ENCODE data around the gene ZNF444.

ZNF444 gene

DNA sequence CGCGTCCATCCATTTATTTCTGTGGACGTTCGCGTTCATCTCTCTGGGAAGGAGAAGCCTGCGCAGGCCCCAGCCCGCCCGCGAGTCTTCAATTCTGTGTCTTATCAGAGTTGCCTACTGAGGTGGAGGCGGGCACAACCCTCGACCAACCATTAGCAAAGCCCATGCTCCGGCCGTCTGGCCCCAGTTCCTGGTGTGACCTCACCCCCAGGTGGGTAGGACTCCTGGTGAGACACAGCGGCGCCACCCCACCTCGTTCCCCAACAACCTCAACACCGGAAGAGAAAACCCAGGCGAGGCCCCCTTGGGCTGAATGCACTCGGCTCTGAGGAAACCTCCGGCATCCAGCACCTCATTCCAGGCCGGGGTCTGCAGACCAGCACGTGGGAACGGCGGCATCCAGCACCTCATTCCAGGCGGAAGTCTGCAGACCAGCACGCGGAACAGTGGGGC, 34.7 kb upstream of the ZNF444 start:
- in situ Hi-C loops (cut with MboI; ENCODE audit: low sequenced_read_pairs) = no loop called here

DNA sequence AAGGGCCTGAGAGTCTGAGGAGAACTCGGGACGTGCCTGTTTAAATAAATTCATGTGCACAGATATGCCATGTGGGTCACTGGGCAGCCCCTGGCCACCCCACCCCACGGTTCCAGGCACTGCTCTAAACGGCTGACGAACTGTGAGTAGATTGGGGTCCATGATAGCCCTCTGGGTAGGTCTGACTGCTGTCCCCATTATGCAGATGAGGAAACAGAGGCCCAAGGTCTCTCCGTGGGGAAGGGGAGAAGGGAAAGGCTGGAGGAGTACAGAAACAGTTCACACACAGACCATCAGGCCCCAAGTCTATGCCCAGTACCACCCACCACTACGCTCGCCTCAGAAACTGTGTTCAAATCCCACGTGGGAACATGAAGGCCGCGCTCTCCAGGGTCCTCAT, 34.1 kb upstream of the ZNF444 start:
- in situ Hi-C loops (cut with MboI; ENCODE audit: low sequenced_read_pairs) = no loop called here

DNA sequence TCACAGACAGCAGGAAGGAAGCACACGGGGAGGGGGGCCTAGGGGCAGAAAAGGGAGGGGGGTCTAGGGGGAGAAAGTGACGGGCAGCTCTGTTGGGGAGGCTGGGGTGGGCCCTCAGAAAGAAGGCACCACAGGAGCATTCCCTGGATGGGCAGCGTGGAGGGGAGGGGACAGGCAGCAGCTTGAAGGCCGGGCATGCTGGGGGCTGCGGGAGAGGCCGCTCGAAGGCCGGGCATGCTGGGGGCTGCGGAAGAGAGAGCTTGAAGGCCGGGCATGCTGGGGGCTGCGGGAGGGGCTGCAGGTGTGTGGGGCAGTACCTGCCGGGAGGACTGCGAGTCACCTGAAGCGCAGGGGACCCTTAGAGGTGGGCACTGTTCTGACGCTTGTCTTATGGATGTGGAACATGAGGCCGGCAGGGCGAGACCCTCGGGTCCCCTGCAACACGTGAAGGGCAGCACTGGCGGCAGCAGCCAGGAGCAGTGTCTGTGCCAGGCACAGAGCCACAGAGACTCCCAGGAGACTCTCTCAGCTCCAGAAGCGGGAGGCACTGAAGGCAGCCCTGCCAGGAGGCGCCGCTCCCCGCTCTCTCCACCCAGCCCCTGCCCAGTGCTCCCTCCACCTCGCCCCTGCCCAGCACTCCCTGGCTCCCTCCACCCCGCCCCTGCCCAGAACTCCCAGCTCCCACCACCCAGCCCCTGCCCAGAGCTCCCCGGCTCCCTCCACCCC, 33.3 kb upstream of the ZNF444 start:
- in situ Hi-C loops (cut with MboI; ENCODE audit: low sequenced_read_pairs) = no loop called here

DNA sequence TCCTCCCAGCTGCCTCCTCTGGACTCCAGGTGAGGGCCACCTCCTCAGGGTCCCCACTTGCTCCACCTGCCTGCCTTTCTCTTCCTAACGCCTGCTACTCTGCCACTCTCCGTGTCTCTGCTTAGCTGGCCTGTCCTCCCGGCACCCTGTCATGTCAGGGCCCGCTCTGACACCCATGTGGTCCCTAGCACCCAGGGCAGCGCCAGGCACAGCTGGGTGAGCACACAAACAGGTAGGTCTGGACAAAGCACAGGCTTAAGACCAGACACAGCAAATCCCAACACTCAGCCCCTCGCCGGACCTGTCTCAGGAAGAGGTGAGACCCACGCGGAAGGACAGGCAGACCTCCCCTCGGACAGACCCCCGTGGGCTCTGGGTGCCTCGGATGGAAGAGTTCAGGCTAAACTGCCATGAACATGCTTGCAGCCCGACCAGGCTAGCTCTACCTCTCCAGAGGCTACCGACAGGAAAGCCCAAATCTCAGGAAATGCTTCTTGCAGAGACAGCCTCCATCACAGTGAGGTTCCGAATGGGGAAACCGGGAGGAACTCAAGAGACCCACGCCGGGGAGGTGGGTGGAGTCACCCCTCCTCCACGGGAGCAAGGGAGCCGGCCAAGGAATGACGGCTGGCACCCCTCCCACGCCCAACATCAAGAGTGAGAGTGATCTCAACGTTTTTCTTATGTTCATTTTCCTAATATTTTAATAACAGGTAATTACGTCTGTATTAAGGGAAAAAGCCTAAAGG, 32.5 kb upstream of the ZNF444 start:
- in situ Hi-C loops (cut with MboI; ENCODE audit: low sequenced_read_pairs) = no loop called here

DNA sequence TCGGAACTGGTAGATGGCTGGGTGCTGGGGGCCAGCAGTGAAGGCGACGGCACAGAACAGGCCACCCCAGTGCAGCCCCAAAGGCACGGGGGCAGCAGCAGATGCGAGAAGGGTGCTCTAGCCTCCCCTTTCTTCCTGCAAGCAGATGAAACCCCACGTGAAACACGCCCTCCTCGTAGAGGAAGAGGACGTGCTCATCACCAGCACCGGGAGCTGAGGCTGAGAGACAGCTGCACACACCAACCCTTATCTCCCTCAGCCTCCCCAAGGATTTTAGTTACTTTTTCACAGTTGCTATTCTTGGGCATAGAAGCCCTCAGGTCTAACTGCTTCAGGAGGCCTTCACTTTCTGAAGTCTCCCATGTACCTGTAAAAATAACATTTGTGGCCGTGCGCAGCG, 31.9 kb upstream of the ZNF444 start:
- in situ Hi-C loops (cut with MboI; ENCODE audit: low sequenced_read_pairs) = no loop called here

DNA sequence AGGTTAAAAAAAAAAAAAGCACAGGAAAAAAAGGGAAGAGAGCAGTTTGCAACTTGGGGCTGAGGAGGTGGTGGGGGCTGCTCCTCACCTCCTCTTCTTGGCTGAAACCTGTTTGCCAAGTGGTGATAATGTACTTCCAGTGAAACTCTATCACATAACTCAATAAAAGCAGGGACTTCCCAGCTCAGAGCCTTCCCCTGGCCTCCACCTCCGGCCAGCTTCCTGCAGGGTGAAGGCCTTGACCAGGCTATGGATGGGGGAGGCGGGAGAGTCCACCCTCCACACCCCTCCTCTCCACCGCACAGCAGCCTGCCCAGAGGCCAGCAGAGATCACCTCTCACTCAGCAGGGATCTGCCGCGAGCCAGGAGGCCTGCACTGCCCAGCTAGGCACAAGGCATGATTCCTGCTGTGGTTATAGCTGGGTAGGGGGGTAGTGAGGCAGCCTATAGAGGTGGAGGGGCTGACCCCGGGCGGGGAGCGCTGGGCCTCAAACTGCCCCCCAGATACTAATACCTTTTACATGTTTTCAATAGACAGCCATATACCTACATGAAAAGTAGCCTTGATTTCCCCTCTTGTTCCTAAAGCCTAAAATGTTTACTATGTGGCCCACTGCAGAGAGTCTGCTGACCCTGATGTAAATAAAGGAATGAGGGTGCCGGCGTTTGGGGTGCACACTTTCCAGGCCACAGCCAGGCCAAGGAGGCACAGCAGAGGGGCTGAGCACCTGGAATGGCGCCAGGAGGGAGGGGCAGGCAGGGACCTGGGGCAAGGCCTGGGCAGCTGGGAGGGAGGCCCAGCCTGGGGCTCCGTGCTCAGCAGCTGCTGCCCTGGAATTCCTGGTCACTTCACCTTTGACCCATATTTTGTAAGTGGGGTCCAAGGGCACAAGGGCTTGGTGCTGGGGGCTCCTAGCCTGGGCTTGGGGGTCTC, 30.3 kb upstream of the ZNF444 start:
- in situ Hi-C loops (cut with MboI; ENCODE audit: low sequenced_read_pairs) = no loop called here

DNA sequence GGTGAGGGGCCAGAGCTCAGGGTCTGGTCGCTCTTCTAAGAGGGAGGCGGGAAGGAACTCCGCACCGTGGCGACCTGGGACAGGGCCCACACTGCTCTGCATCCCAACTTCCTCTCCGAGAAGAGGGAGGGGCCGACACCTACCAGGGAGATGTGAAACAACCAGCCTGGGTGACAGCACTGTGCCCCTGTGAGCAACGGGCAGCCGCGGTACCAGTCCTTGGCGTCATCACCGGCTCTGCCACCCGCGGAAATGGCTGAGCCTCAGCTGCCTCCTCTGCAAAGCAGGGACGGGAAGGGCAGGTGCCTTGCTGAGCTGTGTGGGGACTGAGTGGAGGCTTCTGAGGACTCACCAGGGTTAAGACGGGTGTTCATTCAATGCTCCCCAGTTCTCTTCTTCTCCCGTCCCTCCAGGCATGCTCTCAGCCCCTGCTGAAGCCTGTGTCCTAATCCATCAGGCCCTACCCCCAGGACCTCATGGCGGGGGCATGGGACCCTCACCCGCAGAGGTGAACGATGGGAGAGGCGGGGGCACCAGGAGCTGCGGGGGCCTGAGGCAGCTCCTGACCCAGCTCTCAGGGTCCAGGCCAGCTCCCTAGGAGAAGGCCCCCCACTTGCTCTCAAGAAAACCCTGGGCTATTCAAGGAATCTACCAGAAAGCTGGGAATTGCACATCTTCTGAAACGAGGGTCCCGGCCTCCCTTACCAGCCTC, 29.3 kb upstream of the ZNF444 start:
- in situ Hi-C loops (cut with MboI; ENCODE audit: low sequenced_read_pairs) = no loop called here

DNA sequence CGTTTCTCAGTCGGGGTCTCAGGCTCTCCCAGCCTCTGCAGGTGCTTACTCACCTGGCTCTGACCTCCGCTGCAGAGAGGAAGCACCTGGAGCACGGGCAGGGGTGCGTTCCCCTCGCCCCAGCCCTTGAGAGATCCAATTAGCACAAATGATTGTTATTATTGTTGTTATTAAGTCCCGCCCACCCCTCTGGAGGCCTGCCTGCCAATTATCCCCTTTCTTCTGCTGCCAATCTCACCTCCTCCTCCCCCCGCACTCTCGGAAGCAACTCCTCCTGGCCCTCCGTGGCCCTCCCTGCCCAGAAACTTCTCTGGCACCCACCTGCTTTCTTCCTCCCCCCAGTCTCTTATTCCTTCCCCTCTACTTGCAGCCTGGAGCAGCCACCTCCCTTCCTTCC, 28.8 kb upstream of the ZNF444 start:
- in situ Hi-C loops (cut with MboI; ENCODE audit: low sequenced_read_pairs) = no loop called here

DNA sequence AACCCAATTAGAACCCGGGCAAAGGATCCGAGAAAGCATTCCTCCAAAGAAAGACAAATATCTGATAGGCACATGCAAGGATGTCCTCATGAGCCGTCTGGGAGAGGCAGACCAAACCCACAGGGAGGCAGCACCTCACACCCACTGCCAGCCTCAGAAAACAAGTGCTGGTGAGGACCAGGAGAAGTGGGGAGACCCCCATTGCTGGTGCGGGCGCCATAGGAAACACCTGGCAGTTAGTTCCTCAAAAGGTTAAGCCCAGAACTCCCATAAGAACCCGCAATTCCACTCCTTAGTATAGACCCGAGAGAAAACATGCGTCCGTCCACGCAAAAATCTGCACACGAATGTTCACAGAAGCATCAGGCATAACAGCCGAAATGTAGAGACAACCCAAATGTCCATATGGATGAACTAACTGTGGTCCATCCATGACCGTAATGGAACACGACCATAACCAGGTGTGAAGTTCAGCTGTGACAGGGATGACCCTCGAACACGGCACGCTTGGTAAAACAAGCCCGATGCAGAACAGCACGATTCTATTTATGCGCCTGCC, 27.9 kb upstream of the ZNF444 start:
- in situ Hi-C loops (cut with MboI; ENCODE audit: low sequenced_read_pairs) = no loop called here

DNA sequence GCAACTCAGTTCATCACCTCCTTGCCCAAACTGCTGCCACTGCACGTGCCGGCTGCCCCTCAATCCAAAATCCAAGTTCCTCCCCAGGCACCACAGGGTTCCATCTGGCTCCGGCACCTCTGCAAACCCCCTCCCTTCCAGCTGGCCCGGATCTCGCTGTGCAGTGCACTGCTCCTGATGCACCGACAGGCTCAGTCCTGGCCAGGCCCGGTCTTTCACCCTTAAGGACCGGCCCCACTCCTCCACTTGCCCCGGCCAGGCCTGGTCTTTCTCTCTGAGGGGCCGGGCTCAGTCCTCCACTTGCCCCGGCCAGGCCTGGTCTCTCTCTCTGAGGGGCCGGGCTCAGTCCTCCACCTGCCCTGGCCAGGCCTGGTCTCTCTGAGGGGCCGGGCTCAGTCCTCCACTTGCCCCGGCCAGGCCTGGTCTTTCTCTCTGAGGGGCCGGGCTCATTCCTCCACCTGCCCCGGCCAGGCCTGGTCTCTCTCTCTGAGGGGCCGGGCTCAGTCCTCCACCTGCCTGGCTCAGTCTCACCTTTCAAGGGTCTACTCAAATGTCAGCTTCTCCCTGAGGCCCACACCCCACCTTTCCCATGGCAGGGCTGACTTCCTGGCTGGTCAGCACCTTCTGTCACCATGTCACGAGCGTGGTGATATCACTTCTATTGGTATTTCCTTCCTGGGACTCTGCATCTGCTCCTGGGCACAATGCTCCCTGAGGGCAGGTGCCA, 26.9 kb upstream of the ZNF444 start:
- in situ Hi-C loops (cut with MboI; ENCODE audit: low sequenced_read_pairs) = no loop called here

DNA sequence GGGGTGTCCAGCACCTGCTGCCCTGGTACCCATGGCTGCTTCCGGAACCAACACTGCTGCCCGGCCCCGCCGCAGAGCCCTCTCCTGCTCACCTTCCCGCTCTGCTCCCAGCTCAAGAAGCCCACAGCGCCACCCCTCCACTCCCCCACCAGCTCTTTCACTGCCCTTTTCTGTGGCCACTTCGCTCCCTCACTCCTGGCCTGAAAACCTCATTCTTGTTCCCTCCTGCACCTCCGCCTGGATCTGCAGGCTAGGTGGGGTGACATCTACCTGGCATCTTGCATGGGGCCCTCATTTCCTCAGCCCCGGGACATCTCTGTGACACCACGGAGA, 26.3 kb upstream of the ZNF444 start:
- in situ Hi-C loops (cut with MboI; ENCODE audit: low sequenced_read_pairs) = no loop called here

DNA sequence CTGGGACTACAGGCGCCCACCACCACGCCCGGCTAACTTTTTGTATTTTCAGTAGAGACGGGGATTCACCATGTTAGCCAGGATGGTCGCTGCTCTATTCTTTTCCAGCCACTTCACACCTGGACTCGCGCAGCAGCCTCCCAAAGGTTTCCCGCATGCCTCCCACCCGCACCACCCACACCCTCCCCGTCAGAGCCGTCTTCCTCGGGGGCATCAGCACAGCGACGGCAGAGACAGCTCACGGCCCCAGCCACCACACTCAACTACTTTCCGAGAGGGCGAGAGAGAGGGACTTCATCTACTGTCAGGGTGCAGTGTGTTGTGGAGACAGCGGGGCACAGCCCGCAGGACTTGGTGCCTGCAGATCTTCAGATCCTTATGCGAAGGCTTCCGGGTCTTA, 25.6 kb upstream of the ZNF444 start:
- in situ Hi-C loops (cut with MboI; ENCODE audit: low sequenced_read_pairs) = no loop called here

DNA sequence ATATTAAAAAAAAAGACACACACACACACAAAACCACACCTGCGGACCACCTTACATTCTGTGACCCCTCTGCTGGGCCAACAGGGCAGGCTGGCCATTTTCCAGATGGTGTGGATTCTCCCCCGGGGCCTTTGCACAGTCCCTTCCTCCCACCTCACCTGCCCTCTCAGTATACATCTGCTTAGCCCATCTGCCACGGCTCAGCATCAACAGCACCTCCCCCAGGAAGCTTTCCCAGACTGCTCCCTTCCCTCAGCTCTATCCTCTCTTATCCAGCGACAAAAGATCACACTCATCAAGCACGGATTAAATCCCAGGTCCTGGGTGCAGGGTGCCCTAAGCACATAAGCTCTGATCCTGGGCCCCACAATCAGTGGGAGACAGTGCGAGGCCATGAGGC, 24.5 kb upstream of the ZNF444 start:
- in situ Hi-C loops (cut with MboI; ENCODE audit: low sequenced_read_pairs) = no loop called here

DNA sequence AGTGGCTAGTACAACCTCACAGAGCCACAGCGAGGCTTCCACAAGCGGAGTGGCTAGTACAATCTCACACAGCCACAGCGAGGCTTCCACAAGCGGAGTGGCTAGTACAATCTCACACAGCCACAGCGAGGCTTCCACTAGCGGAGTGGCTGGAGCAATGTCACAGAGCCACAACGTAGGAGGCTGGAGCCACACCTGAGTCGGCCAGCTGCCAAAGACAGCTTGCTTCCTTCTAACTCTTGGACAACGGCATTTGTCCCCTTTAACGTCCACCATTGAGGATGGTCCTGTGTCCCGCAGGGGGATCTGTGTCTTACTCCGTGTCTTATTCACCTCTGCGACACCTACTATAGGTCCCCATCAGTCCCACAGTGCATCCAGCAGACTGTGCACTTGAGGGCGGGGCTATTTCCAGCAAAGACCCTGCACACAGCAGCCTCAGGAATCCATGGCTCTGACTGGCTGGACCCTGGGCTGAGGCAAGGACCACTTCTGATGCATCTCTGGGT, 23.7 kb upstream of the ZNF444 start:
- in situ Hi-C loops (cut with MboI; ENCODE audit: low sequenced_read_pairs) = no loop called here

DNA sequence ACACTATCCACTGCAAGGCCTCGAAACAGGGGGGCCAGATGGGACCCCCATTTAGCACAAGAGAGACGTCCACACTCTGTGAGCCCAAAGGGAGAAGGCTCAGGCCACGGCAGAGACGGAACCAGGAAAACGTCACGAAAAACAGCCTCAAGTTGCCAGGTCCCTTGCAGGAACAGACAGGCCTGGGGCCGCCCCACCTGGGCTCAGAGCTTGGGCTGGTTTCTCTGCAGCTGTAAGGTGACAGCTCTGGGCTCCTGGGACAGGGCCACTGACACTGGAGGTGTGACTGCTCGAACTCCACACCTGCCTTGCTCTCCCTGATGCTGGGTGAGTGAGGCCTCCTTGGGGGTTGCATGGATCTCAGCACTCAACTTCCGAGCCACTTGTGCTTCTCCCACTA, 23.2 kb upstream of the ZNF444 start:
- in situ Hi-C loops (cut with MboI; ENCODE audit: low sequenced_read_pairs) = no loop called here

DNA sequence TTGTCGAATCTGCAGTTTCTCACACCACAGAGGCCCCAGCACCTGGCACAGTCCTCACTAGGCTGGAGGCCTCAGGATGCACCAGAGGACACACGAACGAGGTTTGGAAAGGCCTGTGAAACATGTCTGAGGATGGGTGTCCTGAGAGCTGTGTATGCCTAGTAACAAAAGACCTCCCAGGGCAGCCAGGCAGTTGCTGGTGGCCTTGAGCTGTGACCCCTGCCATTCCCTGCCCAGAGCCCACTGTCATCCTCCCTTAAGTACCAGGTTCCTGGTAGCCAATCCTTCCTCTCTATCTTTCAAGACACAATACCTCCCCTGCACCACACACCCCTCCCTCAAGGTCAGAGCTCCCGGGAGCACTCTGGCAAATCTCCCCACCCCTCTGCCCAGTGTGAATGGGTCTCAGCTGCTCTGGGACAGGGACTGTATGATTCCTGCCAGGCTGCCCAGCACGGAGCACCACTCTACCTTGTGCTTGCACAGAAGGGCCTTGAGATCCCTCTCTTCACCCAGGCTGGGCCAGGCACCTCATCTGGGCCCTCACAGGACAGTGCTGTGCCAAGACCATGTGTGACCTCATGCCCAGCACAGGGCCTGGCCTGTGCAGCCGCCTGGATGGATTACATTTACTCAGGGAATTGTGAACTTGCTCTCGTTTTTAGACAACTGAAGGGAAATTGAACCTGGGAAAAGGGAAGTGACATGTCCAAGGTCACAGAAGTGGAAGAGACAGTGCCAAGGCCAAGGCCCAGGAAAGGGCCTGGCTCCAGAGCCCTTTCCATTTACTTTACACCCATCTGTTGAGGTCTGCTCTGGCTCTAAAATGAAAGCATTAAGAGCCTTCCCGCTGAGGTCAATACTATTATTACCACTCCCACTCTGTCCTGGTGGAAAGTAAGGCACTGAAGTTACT, 22.2 kb upstream of the ZNF444 start:
- in situ Hi-C loops (cut with MboI; ENCODE audit: low sequenced_read_pairs) = no loop called here

DNA sequence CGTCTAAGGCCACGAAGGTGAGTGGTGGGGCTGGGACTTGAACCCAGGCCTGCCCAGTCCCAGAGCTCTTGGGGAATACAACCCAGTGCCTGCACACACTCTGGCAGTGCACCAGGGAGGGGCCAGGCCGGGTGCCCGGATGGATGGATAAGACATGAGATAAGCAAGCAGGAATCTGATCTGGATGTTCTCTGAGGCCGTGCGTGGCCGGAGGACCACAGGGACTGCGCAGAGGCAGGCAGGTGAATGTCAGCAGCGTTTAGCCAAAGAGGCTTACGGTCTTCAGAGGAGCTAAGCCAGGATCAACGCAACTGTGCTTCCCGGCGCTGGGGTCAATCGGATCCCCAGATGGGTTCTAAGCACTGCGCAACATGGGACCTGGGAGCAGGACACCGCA, 21.5 kb upstream of the ZNF444 start:
- in situ Hi-C loops (cut with MboI; ENCODE audit: low sequenced_read_pairs) = no loop called here

DNA sequence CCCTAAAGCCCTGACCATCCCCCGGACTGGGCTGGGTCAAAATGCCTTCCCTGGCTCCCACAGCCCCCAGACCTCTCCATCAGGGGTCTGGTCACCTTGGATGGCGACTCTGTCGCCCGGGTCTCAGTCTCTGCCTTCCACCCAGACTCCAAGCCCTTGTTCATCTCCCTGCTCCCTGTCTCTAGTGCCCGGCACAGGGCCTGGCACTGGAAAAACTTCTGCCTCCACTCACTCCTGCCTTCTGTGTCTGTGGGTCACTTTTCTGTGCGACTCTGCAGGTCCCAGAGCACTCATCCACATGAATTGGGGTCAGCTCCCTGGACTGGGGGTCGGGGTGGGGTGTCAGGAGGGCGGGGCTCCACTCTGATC, 21.1 kb upstream of the ZNF444 start:
- in situ Hi-C loops (cut with MboI; ENCODE audit: low sequenced_read_pairs) = no loop called here

Data from HL-60/S4 treated with phorbol 12-myristate 13-acetate at 8.2 ng/mL for 4 days and 3 days (cell line).